ENCODE results near the gene FGF16.
"Not testable (repeated sequence)": the region's sequence is repeated elsewhere in the genome, so short reads cannot be mapped to it uniquely, and the experiment has no call there.

The FGF16 gene

GRCh38 chrX:77447653-77448569, 722 bp downstream of the FGF16 start:
- no peak for DNase-seq

GRCh38 chrX:77450415-77450814, 3.2 kb downstream of the FGF16 start:
- DNase-seq, result no peak

GRCh38 chrX:77450996-77451395, 3.8 kb downstream of the FGF16 start:
- DNase-seq, result no peak

- no peak for DNase-seq
Measured at GRCh38 chrX:77453190-77453589, 6.0 kb downstream of the FGF16 start.

GRCh38 chrX:77455437-77455836, 8.2 kb downstream of the FGF16 start:
- no peak for DNase-seq

GRCh38 chrX:77484045-77484444, 36.9 kb downstream of the FGF16 start:
- no peak for DNase-seq

- no peak for DNase-seq
Measured at GRCh38 chrX:77493677-77494553, 46.7 kb downstream of the FGF16 start.

GRCh38 chrX:77500164-77500563, 53.0 kb downstream of the FGF16 start:
- not testable (repeated sequence) for DNase-seq

- DNase-seq, result no peak
Measured at GRCh38 chrX:77502951-77503525, 55.8 kb downstream of the FGF16 start.

GRCh38 chrX:77505227-77505626, 58.0 kb downstream of the FGF16 start:
- DNase-seq, result no peak

All from NCI-H1694 (cell line).